GM12878 (cell line): Measurements from ENCODE around the gene LRRC14B. TPM values are rescaled to one million over a fixed set of nuclear protein-coding genes. Genes with fewer than 3 reads are reported as not detected.

ENCODE experiments used
- ATAC-seq: fragments of 200-7000 bp; cut with Tn5 transposase; 3 replicates; pipeline ENCODE4 v1.9.1; 2020; ENCODE audit warnings: mild to moderate bottlenecking, moderate library complexity
- BruUV-seq: library from RNA; stranded (reverse); fragments of 400-500 nt; replicated peaks from 2 replicates; lab custom pipeline; 2021; lab: Mats Ljungman, UMichigan
- CTCF ChIA-PET: fragments of 300-600 bp; sonication (Branson Sonifier 250); formaldehyde crosslinking; extraction: SDS; loops from one replicate; lab custom pipeline; 2021; ENCODE audit warnings: inconsistent platforms; lab: Yijun Ruan, JAX
- POLR2A ChIA-PET: fragments of 350-600 bp; formaldehyde crosslinking; extraction: SDS; loops from one replicate; lab custom pipeline; 2021; ENCODE audit warnings: inconsistent platforms; lab: Charles Lee
- RAD21 ChIA-PET: fragments of 300-600 bp; sonication (Branson Sonifier 250); formaldehyde crosslinking; loops from one replicate; lab custom pipeline; 2023; ENCODE audit warnings: antibody characterized with exemption; ENCODE audit not compliant: unreplicated experiment; lab: Charles Lee
- SMC1A ChIA-PET: fragments of 300-600 bp; sonication (Branson Sonifier 250); formaldehyde crosslinking; loops from one replicate; lab custom pipeline; 2023; ENCODE audit not compliant: unreplicated experiment, uncharacterized antibody; lab: Charles Lee
- DNase-seq: peaks from one replicate; pipeline ENCODE4 v3.0.0-alpha.2; 2011; ENCODE audit warnings: low read depth, low spot score
- FAIRE-seq: peaks from 3 replicates; lab custom pipeline; 2011; peaks lifted over from hg19 to GRCh38; lab: Jason Lieb, UNC
- H2AFZ ChIP-seq: 2 replicates; pipeline ENCODE4 v1.6.0; 2011; ENCODE audit warnings: low read depth, low read length, control low read depth; ENCODE audit not compliant: control insufficient read depth
- H3K27ac ChIP-seq: 2 replicates; pipeline ENCODE4 v1.5.1; 2011; ENCODE audit warnings: control low read depth; ENCODE audit not compliant: control insufficient read depth, insufficient read depth
- H3K27me3 ChIP-seq, 2 experiments: replicated peaks in 1 of 2; 2 replicates each; pipeline versions ENCODE4 v1.6.0 to v1.6.1; 2011; ENCODE audit warnings: low read length in 1 of 2; ENCODE audit not compliant: control insufficient read depth in 2 of 2, insufficient read depth in 2 of 2
- H3K36me3 ChIP-seq, 2 experiments: 2 replicates each; pipeline ENCODE4 v1.5.1; 2011; ENCODE audit warnings: low read length in 1 of 2; ENCODE audit not compliant: control insufficient read depth in 2 of 2, insufficient read depth in 2 of 2
- H3K4me1 ChIP-seq: 2 replicates; pipeline ENCODE4 v1.6.1; 2011; ENCODE audit warnings: mild to moderate bottlenecking, low read length, moderate library complexity, mixed read lengths; ENCODE audit not compliant: control insufficient read depth, insufficient read depth
- H3K4me2 ChIP-seq: 2 replicates; pipeline ENCODE4 v1.6.0; 2011; ENCODE audit warnings: control low read depth; ENCODE audit not compliant: control insufficient read depth, insufficient read depth
- H3K4me3 ChIP-seq: fragments of 200-600 bp; sonication (generic); 2 replicates; pipeline ENCODE4 v1.5.1; 2016
- H3K79me2 ChIP-seq: 2 replicates; pipeline ENCODE4 v1.6.0; 2011; ENCODE audit warnings: low read length; ENCODE audit not compliant: control insufficient read depth, insufficient read depth
- H3K9ac ChIP-seq: 2 replicates; pipeline ENCODE4 v1.8.0; 2011; ENCODE audit warnings: low read length, control low read depth, mixed read lengths; ENCODE audit not compliant: control insufficient read depth, insufficient read depth
- H3K9me3 ChIP-seq: replicated peaks from 3 replicates; pipeline ENCODE4 v1.5.1; 2011; ENCODE audit warnings: mild to moderate bottlenecking, low read length; ENCODE audit not compliant: control insufficient read depth, insufficient read depth
- H4K20me1 ChIP-seq: 2 replicates; pipeline ENCODE4 v1.6.0; 2011; ENCODE audit not compliant: control insufficient read depth, insufficient read depth
- E2F4 ChIP-seq: IDR thresholded peaks from 2 replicates; pipeline ENCODE4 v1.6.1; 2012; ENCODE audit warnings: low read depth, low read length, improper control_type of control experiment
- E4F1 ChIP-seq: fragments of 450-650 bp; IDR thresholded peaks from 2 replicates; pipeline ENCODE4 v1.6.1; 2018; ENCODE audit warnings: borderline replicate concordance, mild to moderate bottlenecking; ENCODE audit not compliant: partially characterized antibody
- NFYB ChIP-seq: IDR thresholded peaks from 2 replicates; pipeline ENCODE4 v1.6.1; 2011; ENCODE audit warnings: low read depth, mild to moderate bottlenecking, low read length, improper control_type of control experiment, moderate library complexity; ENCODE audit not compliant: insufficient read depth
- SMAD5 ChIP-seq: IDR thresholded peaks from 2 replicates; pipeline ENCODE4 v1.6.1; 2016; ENCODE audit warnings: antibody characterized with exemption, low read depth
- USF2 ChIP-seq: IDR thresholded peaks from 2 replicates; pipeline ENCODE4 v1.6.1; 2011; ENCODE audit warnings: low read depth, low read length, improper control_type of control experiment, borderline replicate concordance
- ZBTB40 ChIP-seq: fragments of 450-650 bp; IDR thresholded peaks from 2 replicates; pipeline ENCODE4 v1.6.1; 2016; ENCODE audit warnings: mild to moderate bottlenecking, moderate library complexity, borderline replicate concordance
- ZNF384 ChIP-seq: IDR thresholded peaks from 2 replicates; pipeline ENCODE4 v1.6.1; 2012; ENCODE audit warnings: low read depth, mild to moderate bottlenecking, low read length, improper control_type of control experiment, borderline replicate concordance
- ZNF687 ChIP-seq: fragments of 450-650 bp; IDR thresholded peaks from 2 replicates; pipeline ENCODE4 v1.6.1; 2017; ENCODE audit warnings: mild to moderate bottlenecking, moderate library complexity
- WGBS: methylation state at CpG from one replicate; pipeline ENCODE4 v1.1.6; 2016; ENCODE audit warnings: low lambda C conversion rate; ENCODE audit not compliant: insufficient replicate concordance, insufficient coverage; ENCODE audit errors: missing lambda C conversion rate; 5-methylcytosine and 5-hydroxymethylcytosine counted together
- in situ Hi-C: fragments of 300-500 bp; cut with MboI; formaldehyde crosslinking; loops from 9 replicates; pipeline ENCODE4 v1.14.3; 2018; ENCODE audit warnings: mixed read lengths
- intact Hi-C: fragments of 100-400 bp; cut with micrococcal nuclease; formaldehyde crosslinking; loops from one replicate; pipeline ENCODE4 v1.14.2; 2022; ENCODE audit not compliant: unreplicated experiment
- polyA plus RNA-seq, 11 experiments: library from polyadenylated mRNA; depleted of rRNA in 4 of 11; unstranded in 6 of 11; stranded (reverse) in 5 of 11; fragments of >200 nt; fragmentation: Nextera tagmentation in 4 of 11; fragmentation: Illumina TruSeq in 1 of 11; extraction: Ambion mirVana in 4 of 11; extraction: Trizol in 1 of 11; gene quantifications; 1 replicate in 1 of 11; 2 replicates in 10 of 11; pipeline versions ENCODE4 v1.2.1 to v1.2.3, GENCODE V29; 2011 to 2016; ENCODE audit warnings: inconsistent platforms in 2 of 11, missing spikeins in 2 of 11, low read depth in 1 of 11
- total RNA-seq, 4 experiments: library from RNA; depleted of rRNA in 3 of 4; stranded (reverse); fragments of >200 nt in 3 of 4; fragmentation: Illumina TruSeq in 1 of 4; extraction: Trizol in 1 of 4; gene quantifications; 2 replicates each; pipeline versions ENCODE4 v1.2.1 to v1.2.3, GENCODE V29; 2013 to 2021

LRRC14B gene
- total and polyA plus RNA-seq, 10 of the 15 experiments (the other 5 are each of a cell fraction or from before 2014, with no cell fraction given): 0.06 to 0.31 (median 0.13) TPM; not detected in 5

GRCh38 chr5:147751-148150, 43.5 kb upstream of the LRRC14B start:
- in situ Hi-C loops (no loop called here), intact Hi-C loops (no loop called here)
- no TSS peak for BruUV-seq
- ChIA-PET SMC1A (no interaction called here), POLR2A (no interaction called here), CTCF (no interaction called here), RAD21 (no interaction called here)
- H3K79me2 ChIP-seq: no peaks in the 10 kb centered on the region
- H3K4me3 ChIP-seq: no peak overlapping the region
- H2AFZ ChIP-seq: no peak overlapping the region
- H3K9me3 ChIP-seq: peaks cover 2% of the 10 kb centered on the region; the same call in 2 of the 3 replicates
- no peak overlapping the region for H3K4me2 ChIP-seq
- H3K9ac ChIP-seq: no peak overlapping the region
- ATAC-seq (no peak), DNase-seq (no peak), FAIRE-seq (no peak)
- 100% methylated on average over 1 of the region's 1 CpG for WGBS
- no peaks in the 10 kb centered on the region for H4K20me1 ChIP-seq
- H3K27me3 ChIP-seq: no peaks in the 10 kb centered on the region
- H3K36me3 ChIP-seq: no peaks in the 10 kb centered on the region
- no peak overlapping the region for H3K27ac ChIP-seq
- H3K4me1 ChIP-seq: no peaks in the 10 kb centered on the region
- TF ChIP-seq SMAD5 (no peak), NFYB (no peak), E2F4 (no peak), ZBTB40 (no peak), ZNF687 (no peak), ZNF384 (no peak), E4F1 (no peak), USF2 (no peak)
